Measurements from ENCODE around the gene RAPGEF4.

RAPGEF4 gene

GRCh38 chr2:172962082-172962481, 226.4 kb downstream of the RAPGEF4 start:
- no peak for TF ChIP-seq GATA3 (IDR thresholded peaks at IDR 0.05; ENCODE audit: low read depth, low read length)
- TF ChIP-seq GATA2 (IDR thresholded peaks at IDR 0.05; ENCODE audit: low read depth, low read length), result no peak

GRCh38 chr2:172962824-172963223, 227.2 kb downstream of the RAPGEF4 start:
- TF ChIP-seq GATA2 (IDR thresholded peaks at IDR 0.05; ENCODE audit: low read depth, low read length) (no peak), GATA3 (IDR thresholded peaks at IDR 0.05; ENCODE audit: low read depth, low read length) (no peak)

- TF ChIP-seq GATA2 (IDR thresholded peaks at IDR 0.05; ENCODE audit: low read depth, low read length), result no peak
- TF ChIP-seq GATA3 (IDR thresholded peaks at IDR 0.05; ENCODE audit: low read depth, low read length), result no peak
These were observed 229.0 kb downstream of the RAPGEF4 start for GRCh38 chr2:172964511-172965139.

- TF ChIP-seq GATA3 (IDR thresholded peaks at IDR 0.05; ENCODE audit: low read depth, low read length), result no peak
These were observed 230.0 kb downstream of the RAPGEF4 start for GRCh38 chr2:172965433-172966212.

GRCh38 chr2:172967036-172967982, 231.7 kb downstream of the RAPGEF4 start:
- TF ChIP-seq GATA3 (IDR thresholded peaks at IDR 0.05; ENCODE audit: low read depth, low read length) (no peak), GATA2 (IDR thresholded peaks at IDR 0.05; ENCODE audit: low read depth, low read length) (no peak)

DNA sequence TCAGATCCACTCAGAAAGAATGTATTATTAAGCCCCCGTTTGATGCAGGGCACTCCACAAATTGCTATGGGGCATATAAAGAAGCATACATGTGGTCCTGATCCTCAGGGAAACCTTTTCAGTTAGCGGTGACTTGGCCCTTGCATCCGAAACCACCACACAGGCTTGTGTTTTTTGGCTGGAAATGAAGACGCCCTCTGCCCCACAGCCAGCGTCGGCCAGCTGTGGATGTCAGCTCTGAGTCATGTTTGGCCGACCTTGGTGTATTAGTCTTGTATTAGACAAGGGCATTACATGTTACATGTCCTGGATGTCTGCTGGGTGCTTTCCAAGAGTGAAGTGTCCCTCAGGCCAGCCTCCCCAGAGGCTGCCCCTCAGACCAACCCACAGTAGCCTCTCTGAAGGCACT, 232.4 kb downstream of the RAPGEF4 start:
- TF ChIP-seq GATA2 (IDR thresholded peaks at IDR 0.05; ENCODE audit: low read depth, low read length), result no peak
- no peak for TF ChIP-seq GATA3 (IDR thresholded peaks at IDR 0.05; ENCODE audit: low read depth, low read length)

DNA sequence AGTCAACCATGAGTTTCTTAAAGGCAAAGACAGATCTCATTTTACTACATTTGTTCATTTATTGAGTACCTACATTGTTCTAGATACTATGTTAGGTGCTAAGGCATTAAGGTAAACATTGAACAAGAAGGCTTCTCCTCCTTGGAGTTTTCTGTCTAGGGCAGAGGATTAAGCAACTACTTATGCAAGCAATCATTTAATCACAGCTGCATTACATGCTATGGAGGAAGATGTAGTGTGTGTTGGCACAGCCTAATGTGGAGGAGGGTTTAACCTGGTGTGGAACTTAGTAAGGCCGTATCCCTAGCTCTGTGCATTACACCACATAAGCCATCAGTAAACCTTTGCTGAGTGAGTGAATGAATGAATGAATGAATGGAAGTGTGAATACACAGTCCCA, 233.5 kb downstream of the RAPGEF4 start:
- TF ChIP-seq GATA2 (IDR thresholded peaks at IDR 0.05; ENCODE audit: low read depth, low read length) (no peak), GATA3 (IDR thresholded peaks at IDR 0.05; ENCODE audit: low read depth, low read length) (no peak)

DNA sequence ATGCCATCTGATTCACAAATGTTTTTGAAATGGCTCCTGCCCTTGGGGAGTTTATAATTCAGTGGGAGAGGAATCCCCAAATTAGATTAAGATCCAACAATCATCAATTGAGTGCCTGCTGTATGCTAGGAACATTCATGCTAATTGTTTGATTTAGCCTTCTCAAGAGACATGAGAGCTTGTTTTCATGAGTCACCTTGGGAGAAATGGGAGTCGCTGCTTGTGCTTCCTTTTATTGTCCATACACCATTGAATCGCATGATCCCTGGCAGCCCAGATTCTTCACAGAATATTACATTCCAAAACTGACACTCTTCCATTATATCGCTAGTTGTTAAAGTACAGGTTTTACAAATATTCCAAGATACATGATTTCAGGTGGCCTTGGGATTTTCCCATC, 234.0 kb downstream of the RAPGEF4 start:
- TF ChIP-seq GATA3 (IDR thresholded peaks at IDR 0.05; ENCODE audit: low read depth, low read length) (no peak), GATA2 (IDR thresholded peaks at IDR 0.05; ENCODE audit: low read depth, low read length) (no peak)

DNA sequence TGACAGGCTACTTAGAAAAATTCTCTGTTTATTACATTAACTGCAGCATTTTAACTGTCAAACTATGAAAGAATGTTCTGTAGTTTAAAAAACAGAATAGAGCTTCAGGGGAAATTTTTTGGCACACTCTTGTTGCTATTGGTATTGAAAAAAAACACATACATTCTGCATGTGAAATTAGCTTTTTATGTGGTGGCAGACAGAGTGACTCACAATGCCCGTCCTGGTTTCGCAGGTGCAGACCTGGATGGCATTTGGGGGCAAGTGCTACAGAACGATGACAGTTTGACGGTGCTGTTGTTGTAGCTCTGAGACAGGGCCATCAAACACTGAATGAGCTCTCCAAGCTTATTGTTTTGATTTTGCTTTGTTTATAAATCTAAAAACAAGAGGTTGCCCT, 235.0 kb downstream of the RAPGEF4 start:
- TF ChIP-seq GATA3 (IDR thresholded peaks at IDR 0.05; ENCODE audit: low read depth, low read length) (no peak), GATA2 (IDR thresholded peaks at IDR 0.05; ENCODE audit: low read depth, low read length) (no peak)

- TF ChIP-seq GATA2 (IDR thresholded peaks at IDR 0.05; ENCODE audit: low read depth, low read length) (no peak), GATA3 (IDR thresholded peaks at IDR 0.05; ENCODE audit: low read depth, low read length) (no peak)
These were observed 236.5 kb downstream of the RAPGEF4 start for GRCh38 chr2:172972005-172972619.

- TF ChIP-seq GATA2 (IDR thresholded peaks at IDR 0.05; ENCODE audit: low read depth, low read length) (no peak), GATA3 (IDR thresholded peaks at IDR 0.05; ENCODE audit: low read depth, low read length) (no peak)
These were observed 239.1 kb downstream of the RAPGEF4 start for GRCh38 chr2:172974762-172975161.

DNA sequence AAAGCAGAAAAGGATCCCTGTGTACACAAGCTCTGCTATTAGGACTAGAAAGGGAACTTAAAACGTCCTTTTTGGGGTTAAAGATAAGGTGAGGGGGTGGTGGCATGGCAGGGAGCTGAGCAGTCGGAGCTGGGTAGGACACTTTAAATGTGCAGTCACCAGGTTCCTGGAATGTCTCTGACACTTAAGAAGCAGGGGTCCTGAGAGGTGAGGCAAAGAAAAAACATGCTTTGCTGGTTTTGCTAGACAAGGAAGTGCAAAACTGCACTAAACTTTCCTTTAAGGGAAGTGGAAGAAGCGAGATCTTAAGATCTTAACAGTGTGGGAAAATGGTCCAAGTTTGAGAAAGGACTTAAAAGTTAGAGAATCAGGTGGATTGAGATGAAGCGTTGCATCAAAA, 240.5 kb downstream of the RAPGEF4 start:
- TF ChIP-seq GATA2 (IDR thresholded peaks at IDR 0.05; ENCODE audit: low read depth, low read length), result no peak
- TF ChIP-seq GATA3 (IDR thresholded peaks at IDR 0.05; ENCODE audit: low read depth, low read length), result no peak

- TF ChIP-seq GATA2 (IDR thresholded peaks at IDR 0.05; ENCODE audit: low read depth, low read length) (no peak), GATA3 (IDR thresholded peaks at IDR 0.05; ENCODE audit: low read depth, low read length) (no peak)
These were observed 241.2 kb downstream of the RAPGEF4 start for GRCh38 chr2:172976816-172977215.
